ENCODE data around the gene AIP.

The AIP gene

GRCh38 chr11:67494371-67495233 is 11.8 kb downstream of the AIP start:
- DNase-seq = no peak

GRCh38 chr11:67495234-67496005 is 12.6 kb downstream of the AIP start:
- no peak for DNase-seq

GRCh38 chr11:67496113-67496512 is 13.3 kb downstream of the AIP start:
- DNase-seq = no peak

GRCh38 chr11:67497656-67498291 is 14.9 kb downstream of the AIP start:
- DNase-seq = no peak

- DNase-seq = no peak
Measured at GRCh38 chr11:67498544-67498972, 15.7 kb downstream of the AIP start.

- DNase-seq = no peak
Measured at GRCh38 chr11:67499808-67500483, 17.1 kb downstream of the AIP start.

- DNase-seq = no peak
Measured at GRCh38 chr11:67500484-67500821, 17.6 kb downstream of the AIP start.

GRCh38 chr11:67500831-67501715 is 18.2 kb downstream of the AIP start:
- no peak for DNase-seq

- DNase-seq = no peak
Measured at GRCh38 chr11:67501854-67502253, 19.0 kb downstream of the AIP start.

- no peak for DNase-seq
Measured at GRCh38 chr11:67502328-67502979, 19.6 kb downstream of the AIP start.

- DNase-seq = no peak
Measured at GRCh38 chr11:67503119-67504004, 20.5 kb downstream of the AIP start.

GRCh38 chr11:67504005-67504949 is 21.5 kb downstream of the AIP start:
- DNase-seq = peak; percentile 41 to 54

GRCh38 chr11:67504950-67505581 is 22.2 kb downstream of the AIP start, which contains the start of gene PITPNM1:
PITPNM1 (minus strand) TSS chr11:67505363; CDS start chr11:67504180, 1,183 bp downstream.
- DNase-seq = peak; percentile 78

GRCh38 chr11:67505605-67506396 is 23.0 kb downstream of the AIP start:
- DNase-seq = peak; percentile 91 to 93

GRCh38 chr11:67506426-67507051 is 23.7 kb downstream of the AIP start:
- no peak for DNase-seq

- no peak for DNase-seq
Measured at GRCh38 chr11:67507242-67507863, 24.5 kb downstream of the AIP start.
